Right forelimb (tissue), 1 donor: ENCODE data around the gene FAM184B.
"Not testable (repeated sequence)": the region's sequence is repeated elsewhere in the genome, so short reads cannot be mapped to it uniquely, and the experiment has no call there.

Experiments used
- DNase-seq: peaks from one replicate; pipeline ENCODE4 v3.0.0-alpha.2; 2018

The FAM184B gene

DNA sequence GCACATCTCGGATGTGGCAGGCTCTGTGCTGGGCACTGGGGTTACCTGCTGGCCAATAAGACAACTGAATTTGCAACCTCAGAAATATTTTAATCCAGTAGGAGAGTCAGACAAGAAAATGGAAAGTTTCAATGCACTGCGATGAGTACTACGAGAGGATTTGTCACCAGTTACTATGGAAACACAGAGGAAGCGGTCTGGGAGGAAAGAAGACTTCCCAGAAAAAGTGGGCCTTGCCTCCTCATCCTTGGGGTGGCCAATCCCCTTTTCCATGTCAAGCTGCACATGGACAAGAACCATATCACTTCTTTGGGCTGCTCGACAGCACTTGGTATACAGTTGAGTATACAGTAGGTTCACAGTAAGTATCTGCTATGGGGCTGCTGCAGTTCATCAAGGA, 67.6 kb downstream of the FAM184B start:
- DNase-seq = no peak

- no peak for DNase-seq
These were observed 69.3 kb downstream of the FAM184B start for GRCh38 chr4:17712166-17712565.

- DNase-seq = not testable (repeated sequence)
These were observed 70.2 kb downstream of the FAM184B start for GRCh38 chr4:17711206-17711605.

DNA sequence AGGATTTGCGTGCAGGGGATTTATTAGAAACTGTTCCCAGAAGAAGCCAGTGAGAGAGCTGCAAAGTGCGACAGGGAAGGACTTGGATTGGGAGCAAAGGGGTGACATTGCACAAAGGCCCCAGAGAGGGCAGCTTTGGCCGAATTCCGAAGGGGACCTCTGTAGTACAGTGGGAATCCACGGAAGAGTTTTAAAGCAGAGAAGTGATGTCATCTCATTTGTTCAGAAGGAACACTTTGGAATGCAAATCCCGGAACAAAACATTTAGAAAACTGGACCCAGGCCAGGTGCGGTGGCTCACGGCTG, 71.7 kb downstream of the FAM184B start:
- no peak for DNase-seq

DNA sequence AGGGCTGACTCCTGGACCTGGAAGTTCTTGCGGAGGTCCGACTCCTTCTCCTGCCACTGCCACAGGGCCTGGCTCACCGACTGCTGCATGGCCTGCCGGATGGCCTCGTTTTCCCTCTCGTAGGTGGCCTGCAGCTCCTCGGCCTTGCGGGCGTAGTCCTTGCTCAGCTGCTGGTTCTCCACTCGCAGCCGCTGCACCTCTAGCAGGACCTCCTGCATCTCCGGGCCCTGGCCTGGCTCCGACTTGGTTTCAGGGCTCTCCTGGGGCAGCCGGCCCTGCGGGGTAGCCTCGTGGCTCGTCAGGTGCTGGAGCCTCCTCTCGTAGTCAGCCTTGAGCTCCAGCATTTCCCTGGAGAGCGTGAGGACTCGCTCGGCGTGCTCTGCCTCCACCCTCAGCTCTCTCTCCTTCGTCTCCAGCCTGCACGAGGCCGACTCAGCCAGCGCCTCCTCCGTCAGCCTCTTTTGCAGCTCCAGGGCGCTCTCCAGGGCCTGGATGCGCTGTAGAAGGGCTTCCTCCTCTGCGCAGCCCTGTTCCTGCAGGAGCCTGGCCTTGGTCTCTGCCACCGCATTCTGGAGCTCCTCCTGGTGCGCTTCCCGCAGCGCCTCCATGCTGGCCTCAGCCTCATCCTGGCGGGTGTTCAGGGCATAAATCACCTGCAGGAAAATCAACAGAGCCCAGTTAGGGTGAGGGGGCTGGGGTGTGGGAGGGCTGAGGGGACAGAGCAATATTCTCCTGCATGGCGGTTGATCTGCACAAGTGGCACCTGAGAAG, 72.2 kb downstream of the FAM184B start:
- DNase-seq = no peak

DNA sequence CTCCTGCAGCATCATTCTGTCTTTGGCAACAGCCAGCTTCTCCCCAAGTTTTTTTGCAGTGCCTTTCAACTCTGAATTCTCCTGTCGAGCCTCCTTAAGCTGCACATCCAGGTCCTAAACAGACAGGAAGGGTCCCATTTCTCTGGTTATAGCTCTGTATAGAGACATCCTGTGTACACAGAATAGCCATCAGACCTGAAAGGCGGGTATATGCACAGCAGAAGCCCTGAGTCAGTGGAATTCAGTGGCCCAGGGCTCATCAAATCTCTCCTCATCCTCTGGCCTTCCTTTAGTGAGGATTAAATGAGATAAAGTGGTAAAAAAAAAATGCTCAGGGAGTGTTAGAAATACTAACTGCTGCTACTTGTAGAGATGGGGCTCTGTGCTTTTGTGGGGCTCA, 73.8 kb downstream of the FAM184B start:
- DNase-seq = no peak

DNA sequence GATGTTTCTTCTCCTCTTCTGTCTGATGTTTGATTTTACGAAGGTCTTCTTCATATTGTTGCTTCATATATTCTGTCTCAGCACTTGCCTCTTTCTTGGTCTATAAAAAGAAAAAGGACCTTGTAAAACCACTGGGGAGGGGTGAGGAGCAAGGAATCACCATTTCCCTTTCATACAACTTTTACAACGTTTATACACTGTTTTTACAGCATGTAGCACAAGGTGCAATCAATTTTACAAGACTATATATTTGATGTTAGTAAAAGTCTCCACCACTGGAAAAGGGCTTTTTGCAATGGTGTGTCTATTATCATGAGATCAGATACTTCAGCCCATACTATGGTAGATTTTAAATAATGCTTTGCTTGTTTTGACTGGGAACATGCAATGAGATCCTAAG, 76.3 kb downstream of the FAM184B start:
- DNase-seq = no peak

- no peak for DNase-seq
These were observed 77.3 kb downstream of the FAM184B start for GRCh38 chr4:17704020-17704650.

DNA sequence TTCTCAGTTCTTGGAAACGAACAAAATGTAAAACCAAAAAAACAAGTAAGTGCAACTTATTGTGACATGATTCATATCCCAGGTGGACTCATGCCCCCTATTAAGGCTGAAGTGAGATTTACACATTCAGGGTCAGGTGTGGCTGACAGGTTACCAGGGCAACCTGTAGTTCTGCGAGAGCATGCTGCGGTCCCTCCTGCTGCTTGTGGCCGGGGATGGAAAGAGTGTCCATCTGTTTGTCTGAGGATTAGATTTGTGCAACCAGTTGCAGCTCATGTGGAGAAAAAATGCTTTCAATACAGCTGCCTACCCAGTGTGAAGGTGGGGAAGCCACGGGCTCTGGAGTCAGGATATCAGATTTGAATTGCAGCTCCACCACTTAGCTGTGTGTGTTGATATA, 78.8 kb downstream of the FAM184B start:
- no peak for DNase-seq

- DNase-seq = no peak
These were observed 79.5 kb downstream of the FAM184B start for GRCh38 chr4:17701882-17702281.

- no peak for DNase-seq
These were observed 80.1 kb downstream of the FAM184B start for GRCh38 chr4:17701138-17701839.

DNA sequence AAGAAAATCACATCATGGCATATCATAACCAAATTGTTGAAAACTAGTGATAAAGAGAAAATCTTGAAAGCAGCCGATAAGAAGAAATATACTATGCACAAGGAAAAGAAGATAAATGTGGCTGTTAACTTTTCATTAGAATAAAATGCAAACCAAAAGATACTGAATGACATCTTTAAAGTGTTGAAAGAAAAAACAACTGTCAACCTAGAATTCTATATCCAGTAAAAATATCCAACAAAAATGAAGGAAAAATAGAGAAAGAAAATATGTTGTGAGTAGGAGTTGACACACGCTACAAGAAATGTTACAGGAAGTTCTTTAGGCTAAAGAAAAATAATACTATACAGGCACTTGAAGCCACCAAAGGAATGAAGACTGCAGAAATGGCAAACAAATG, 82.0 kb downstream of the FAM184B start:
- no peak for DNase-seq

DNA sequence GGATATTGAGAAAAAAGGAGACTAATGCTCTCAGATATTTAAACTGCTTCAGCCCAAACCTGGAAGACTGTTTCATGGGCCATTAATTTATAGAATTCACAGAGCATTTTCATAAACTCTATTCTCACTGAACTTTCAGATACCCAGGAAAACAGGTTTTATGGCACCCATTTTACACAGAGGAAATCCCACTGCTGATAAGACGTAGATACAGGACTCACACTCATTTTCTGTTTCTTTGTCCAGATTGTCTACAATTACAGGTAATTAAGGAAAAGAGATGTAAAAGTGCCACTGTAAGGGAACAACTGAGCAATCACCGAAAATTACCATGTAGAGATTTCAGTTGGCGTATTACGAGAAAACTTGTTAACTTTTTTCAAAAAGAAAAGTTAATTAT, 83.3 kb downstream of the FAM184B start:
- DNase-seq = no peak

DNA sequence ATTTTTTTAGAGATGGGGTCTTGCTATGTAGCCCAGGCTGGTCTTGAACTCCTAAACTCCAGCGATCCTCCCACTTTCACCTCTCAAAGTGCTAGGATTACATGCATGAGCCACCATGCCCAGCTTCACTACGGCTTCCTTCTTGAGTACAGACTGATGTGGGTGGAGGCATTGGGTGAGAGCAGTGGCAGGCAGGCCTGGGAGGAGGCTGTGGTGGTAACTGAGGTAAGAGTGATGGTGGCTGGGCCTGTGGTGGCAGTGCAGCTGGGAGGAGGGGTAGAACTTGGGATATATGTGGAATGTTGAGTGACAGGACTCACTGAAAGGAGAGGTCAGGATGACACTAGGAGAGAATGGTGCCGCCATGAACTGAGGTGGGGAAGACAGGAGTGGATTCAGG, 86.1 kb downstream of the FAM184B start:
- DNase-seq = no peak

- DNase-seq = no peak
These were observed 86.9 kb downstream of the FAM184B start for GRCh38 chr4:17694552-17694951.

DNA sequence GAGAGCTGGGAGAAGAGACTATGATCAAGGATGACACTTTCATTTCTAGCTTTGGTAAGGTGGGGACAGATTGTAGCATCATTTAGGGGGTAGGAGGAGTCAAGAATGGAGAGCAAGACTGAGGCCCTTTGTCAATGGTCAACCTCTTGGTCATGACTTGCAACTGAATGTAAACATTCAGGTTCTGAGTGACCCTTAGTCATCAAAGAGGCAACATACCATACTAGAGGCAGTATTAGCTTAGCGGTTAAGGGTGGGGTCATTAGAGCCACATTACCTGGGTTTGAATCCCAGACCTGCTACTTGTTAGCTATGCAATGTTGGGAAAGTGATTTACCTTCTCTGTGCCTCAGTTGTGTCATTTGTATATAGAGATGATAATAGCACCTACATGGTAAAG, 90.5 kb downstream of the FAM184B start:
- DNase-seq = no peak

- no peak for DNase-seq
These were observed 91.3 kb downstream of the FAM184B start for GRCh38 chr4:17690135-17690534.

DNA sequence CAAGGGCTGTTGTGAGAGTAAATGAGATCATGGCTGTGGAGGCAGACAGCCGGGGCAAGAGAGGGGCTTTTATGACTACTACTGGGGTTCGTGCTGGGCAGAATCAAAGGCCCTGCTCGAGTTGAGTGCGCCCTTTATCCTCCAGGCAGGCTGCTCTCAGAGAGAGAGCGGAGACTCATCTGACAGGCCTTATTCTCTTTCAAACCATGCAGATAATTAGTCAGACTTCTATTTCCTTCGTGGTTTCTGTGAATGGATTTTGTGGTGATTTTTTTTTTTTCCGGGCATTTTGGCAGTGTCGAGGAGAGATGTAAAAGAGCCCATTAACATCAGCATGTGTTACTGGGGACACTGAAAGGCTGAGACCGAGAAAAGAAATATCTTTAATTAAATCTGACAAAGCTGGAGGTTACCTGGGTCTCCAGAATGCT, 93.4 kb downstream of the FAM184B start:
- DNase-seq = no peak

DNA sequence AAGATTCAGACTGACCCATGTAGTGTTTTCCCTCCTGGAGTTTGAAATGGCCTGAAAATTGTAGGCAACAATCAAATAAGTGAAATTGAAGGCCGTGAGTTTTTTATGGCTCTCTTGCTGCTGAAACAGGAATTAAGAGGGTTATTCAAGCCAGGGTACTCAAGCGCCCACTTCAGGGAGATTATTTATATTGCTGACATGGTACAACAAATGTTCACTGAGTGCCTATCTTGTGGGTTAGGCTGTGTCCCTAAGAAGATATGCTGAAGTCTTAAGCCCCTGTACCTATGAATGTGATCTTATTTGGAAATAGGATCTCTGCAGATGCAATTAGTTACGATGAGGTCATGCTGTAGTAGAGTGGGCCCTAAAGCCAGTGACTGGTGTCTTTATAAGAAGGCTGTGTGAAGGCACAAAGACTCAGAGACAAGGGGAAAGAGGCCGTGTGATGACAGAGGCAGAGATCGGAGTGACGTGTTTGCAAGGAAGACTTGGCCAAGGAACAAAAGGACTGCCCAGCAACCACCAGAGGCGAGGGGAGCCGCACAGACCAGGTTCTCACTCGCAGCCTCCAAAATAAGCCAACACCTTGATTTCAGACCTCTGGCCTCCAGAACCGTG, 94.1 kb downstream of the FAM184B start:
- DNase-seq = no peak

- not testable (repeated sequence) for DNase-seq
These were observed 96.8 kb downstream of the FAM184B start for GRCh38 chr4:17684648-17685047.

- DNase-seq = no peak
These were observed 99.2 kb downstream of the FAM184B start for GRCh38 chr4:17682222-17682566.

GRCh38 chr4:17681281-17682221, 99.9 kb downstream of the FAM184B start:
- DNase-seq = no peak
